Breast epithelium (tissue), 4 donors: ENCODE measurements around the gene PTDSS2. TPM values are rescaled to one million over a fixed set of nuclear protein-coding genes. Genes with fewer than 3 reads are reported as not detected.
A peak's percentile ranks its signal among the peaks of the same experiment; 100 is the strongest.

ENCODE experiments used
- DNase-seq, 2 donors: peaks; one replicate each; pipeline ENCODE4 v3.0.0-alpha.2; 2019; ENCODE audit warnings: low spot score in 2 of 2
- H3K27ac ChIP-seq, 2 donors: fragments of 200-600 bp; sonication (generic) in 1 of 2; one replicate each; pipeline ENCODE4 v1.5.1; 2016 to 2019; ENCODE audit warnings: mild to moderate bottlenecking in 1 of 2
- H3K27me3 ChIP-seq, 2 donors: fragments of 200-600 bp; sonication (generic) in 1 of 2; one replicate each; pipeline versions ENCODE4 v1.5.1 to v1.6.0; 2017 to 2019; ENCODE audit warnings: control low read depth in 1 of 2, mild to moderate bottlenecking in 1 of 2
- H3K36me3 ChIP-seq: fragments of 200-600 bp; one replicate; pipeline ENCODE4 v1.5.1; 2019
- H3K4me1 ChIP-seq, 2 donors: fragments of 200-600 bp; sonication (generic); one replicate each; pipeline ENCODE4 v1.5.1; 2016 to 2019; ENCODE audit warnings: control low read depth in 1 of 2
- H3K4me3 ChIP-seq, 3 donors: fragments of 200-600 bp; sonication (generic); 1 replicate in 2 of 3; 2 replicates in 1 of 3; pipeline ENCODE4 v1.5.1; 2016 to 2019; ENCODE audit warnings: mild to moderate bottlenecking in 3 of 3, moderate library complexity in 2 of 3
- H3K9me3 ChIP-seq, 2 donors: fragments of 200-600 bp; sonication (generic) in 1 of 2; one replicate each; pipeline ENCODE4 v1.5.1; 2016 to 2019; ENCODE audit warnings: control low read depth in 1 of 2
- POLR2A ChIP-seq: fragments of 450-650 bp; IDR thresholded peaks from one replicate; pipeline ENCODE4 v1.6.1; 2016; ENCODE audit warnings: antibody characterized with exemption, mild to moderate bottlenecking, moderate library complexity
- POLR2AphosphoS5 ChIP-seq, 3 donors: sonication (generic); formaldehyde crosslinking; IDR thresholded peaks; one replicate each; pipeline ENCODE4 v1.6.1; 2017; ENCODE audit warnings: antibody characterized with exemption in 3 of 3
- intact Hi-C: fragments of 100-400 bp; cut with DNase I; formaldehyde crosslinking; loops from one replicate; pipeline ENCODE4 v1.15.1; 2023; ENCODE audit warnings: low total_unique reads
- total RNA-seq, 3 donors: library from RNA; depleted of rRNA; stranded (reverse); fragments of >200 nt; gene quantifications; one replicate each; pipeline ENCODE4 v1.1.0, GENCODE V29; 2016
- TF ChIP-seq, protein P1 (sequence below), 3 donors: fragments of 450-650 bp; IDR thresholded peaks; one replicate each; pipeline ENCODE4 v1.5.1; 2016 to 2017; ENCODE audit warnings: antibody characterized with exemption in 3 of 3, mild to moderate bottlenecking in 3 of 3, moderate library complexity in 3 of 3

The PTDSS2 gene
- total RNA-seq, 3 donors from 2014 or later: 23.8 to 53.7 (median 33.1) TPM

DNA sequence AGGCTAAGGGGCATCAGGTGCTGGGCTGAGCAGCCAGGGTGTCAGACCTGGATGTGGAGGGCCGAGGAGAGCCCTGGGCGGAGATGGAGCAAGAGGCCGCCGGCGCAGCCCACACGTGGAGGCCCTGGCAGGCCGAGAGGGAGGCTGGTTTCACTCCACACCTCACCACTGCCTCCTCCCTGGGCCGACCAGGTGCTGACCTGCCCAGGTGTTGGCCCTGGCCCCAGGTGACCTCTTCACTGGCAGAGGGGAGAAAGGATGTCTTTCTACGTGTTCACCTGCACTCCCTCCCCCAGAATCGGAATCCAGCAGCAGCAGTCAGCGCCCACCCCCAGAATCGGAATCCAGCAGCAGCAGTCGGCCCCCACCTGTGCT lies 9.0 kb upstream of the PTDSS2 start:
- no peak for TF ChIP-seq POLR2AphosphoS5 (IDR thresholded peaks at IDR 0.05)
- TF ChIP-seq POLR2A: no peak
- TF ChIP-seq, protein P1, sequence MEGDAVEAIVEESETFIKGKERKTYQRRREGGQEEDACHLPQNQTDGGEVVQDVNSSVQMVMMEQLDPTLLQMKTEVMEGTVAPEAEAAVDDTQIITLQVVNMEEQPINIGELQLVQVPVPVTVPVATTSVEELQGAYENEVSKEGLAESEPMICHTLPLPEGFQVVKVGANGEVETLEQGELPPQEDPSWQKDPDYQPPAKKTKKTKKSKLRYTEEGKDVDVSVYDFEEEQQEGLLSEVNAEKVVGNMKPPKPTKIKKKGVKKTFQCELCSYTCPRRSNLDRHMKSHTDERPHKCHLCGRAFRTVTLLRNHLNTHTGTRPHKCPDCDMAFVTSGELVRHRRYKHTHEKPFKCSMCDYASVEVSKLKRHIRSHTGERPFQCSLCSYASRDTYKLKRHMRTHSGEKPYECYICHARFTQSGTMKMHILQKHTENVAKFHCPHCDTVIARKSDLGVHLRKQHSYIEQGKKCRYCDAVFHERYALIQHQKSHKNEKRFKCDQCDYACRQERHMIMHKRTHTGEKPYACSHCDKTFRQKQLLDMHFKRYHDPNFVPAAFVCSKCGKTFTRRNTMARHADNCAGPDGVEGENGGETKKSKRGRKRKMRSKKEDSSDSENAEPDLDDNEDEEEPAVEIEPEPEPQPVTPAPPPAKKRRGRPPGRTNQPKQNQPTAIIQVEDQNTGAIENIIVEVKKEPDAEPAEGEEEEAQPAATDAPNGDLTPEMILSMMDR (IDR thresholded peaks at IDR 0.05): no peak
- H3K4me3 ChIP-seq: peak overlapping the region in 2 of 3 donors; percentile 51 to 69
- H3K27ac ChIP-seq: no peak overlapping the region
- H3K36me3 ChIP-seq: no peaks in the 10 kb centered on the region
- intact Hi-C loops: no loop called here
- peaks cover 0 to 4% of the 10 kb centered on the region in 2 donors for H3K27me3 ChIP-seq
- no peak for DNase-seq
- no peaks in the 10 kb centered on the region for H3K4me1 ChIP-seq
- no peaks in the 10 kb centered on the region for H3K9me3 ChIP-seq

DNA sequence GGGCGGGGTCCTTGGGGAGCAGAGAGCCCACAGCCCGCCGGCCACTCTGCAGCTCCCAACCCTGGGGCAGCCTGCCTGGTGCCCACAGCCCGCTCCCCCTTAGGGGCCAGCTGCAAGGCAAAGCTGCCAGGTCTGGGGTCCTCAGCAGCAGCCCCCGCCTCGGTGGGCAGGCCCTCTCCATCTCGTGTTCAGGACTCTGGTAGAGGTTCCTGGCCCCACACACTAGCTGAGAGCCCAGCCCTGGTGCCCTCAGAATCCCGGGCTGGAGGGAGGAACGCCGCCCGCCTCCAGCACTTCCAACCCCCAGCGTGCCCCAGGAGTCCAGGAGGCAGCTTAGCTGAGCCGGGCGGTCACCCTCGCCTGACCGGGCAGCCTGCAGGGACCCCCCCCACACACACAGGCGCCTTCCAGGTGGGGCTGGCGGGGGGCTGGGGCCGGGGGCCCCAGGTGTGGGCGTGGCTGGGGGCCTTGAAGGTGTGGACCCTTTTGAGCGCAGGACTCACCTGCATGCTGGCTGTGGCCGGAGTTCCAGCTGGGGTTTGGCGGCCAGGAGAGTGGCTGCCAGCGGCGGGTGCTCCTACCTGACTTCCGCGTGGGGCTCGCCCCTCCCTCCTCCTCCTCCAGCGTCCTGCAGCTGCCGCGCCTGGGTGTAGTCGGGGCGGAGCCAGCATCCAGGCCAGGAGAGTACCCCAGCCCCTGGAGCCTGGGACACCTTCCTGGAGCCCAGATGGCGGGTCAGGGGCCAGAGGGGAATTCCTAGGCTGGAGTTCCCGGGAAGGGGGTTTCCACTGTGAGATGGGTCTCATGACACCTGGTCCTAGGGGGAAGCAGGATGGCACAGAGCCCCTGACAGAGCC lies 8.4 kb upstream of the PTDSS2 start, which contains the start of gene ANO9:
TSS of gene ANO9 (minus strand) at position 594 of the 857 bp plus-strand sequence. CDS start at position 509, 85 bp downstream.
- H3K27ac ChIP-seq: no peak within 1 kb of the TSS
- TF ChIP-seq, protein P1 (IDR thresholded peaks at IDR 0.05): no peak
- TF ChIP-seq POLR2AphosphoS5 (IDR thresholded peaks at IDR 0.05) (no peak), POLR2A (no peak)
- H3K4me3 ChIP-seq: peak within 1 kb of the TSS in 2 of 3 donors; percentile 51 to 69
- intact Hi-C loops: no loop called here
- H3K9me3 ChIP-seq: no peaks in the 10 kb centered on the region
- peaks cover 0 to 4% of the 10 kb centered on the region in 2 donors for H3K27me3 ChIP-seq
- DNase-seq: peak; percentile 50 to 74
- H3K36me3 ChIP-seq: no peaks in the 10 kb centered on the region
- H3K4me1 ChIP-seq: no peaks in the 10 kb centered on the region

DNA sequence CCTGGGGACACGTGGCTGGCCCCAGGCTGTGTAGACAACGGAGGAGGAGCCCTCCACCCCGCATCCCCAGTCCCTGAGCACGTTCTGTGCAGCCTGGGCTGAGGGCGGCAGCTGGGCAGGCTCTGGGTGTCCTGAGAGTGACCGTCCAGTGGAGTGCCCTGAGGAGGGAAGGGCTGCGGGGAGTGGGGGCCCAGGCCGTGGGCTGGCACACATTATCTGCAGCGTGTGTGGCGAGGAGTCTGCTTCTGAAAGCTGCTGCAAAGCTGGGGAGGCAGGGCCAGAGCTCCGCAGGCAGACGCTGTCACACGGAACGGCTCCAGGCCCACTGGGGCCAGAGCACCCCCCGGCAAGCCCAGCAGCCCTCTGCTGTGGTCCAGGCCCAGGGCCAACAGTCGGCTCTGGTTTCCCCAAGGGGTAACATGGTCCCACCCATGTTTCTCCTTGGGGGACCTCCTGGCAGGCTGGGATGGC lies 7.4 kb upstream of the PTDSS2 start:
- H3K4me3 ChIP-seq: no peak overlapping the region
- peaks cover 0 to 4% of the 10 kb centered on the region in 2 donors for H3K27me3 ChIP-seq
- no peaks in the 10 kb centered on the region for H3K9me3 ChIP-seq
- TF ChIP-seq POLR2A (no peak), POLR2AphosphoS5 (IDR thresholded peaks at IDR 0.05) (no peak)
- TF ChIP-seq, protein P1 (IDR thresholded peaks at IDR 0.05): no peak
- H3K36me3 ChIP-seq: no peaks in the 10 kb centered on the region
- DNase-seq: no peak
- H3K4me1 ChIP-seq: no peaks in the 10 kb centered on the region
- intact Hi-C loops: no loop called here
- no peak overlapping the region for H3K27ac ChIP-seq

DNA sequence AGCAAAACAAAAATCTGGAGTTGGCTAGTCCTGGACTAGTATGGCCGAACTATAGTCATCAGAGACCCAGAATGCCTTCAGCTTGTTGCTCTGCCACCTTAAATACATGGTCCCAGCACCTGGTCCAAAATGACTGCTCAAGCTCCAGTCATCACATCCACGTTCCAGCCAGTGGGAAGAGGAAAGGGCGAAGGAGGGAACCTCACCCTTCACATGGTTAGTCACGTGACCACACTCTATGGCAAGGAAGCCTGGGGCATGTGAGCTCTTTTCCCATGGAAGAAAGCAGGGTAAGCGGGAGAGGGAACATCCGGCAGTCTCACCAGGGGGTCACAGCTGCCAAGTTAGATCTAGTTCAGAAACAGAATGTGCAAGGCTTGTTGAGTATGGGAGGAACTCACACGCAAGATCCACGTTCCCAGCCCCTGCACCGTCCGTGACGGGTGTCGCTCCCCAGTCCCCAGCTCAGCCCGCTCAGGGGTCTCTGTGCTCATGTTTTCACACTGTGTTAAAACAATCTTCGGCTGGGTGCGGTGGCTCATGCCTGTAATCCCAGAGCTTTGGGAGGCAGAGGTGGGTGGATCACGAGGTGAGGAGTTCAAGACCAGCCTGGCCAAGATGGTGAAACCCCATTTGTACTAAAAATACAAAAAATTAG lies 6.4 kb upstream of the PTDSS2 start:
- H3K4me1 ChIP-seq: no peaks in the 10 kb centered on the region
- H3K36me3 ChIP-seq: no peaks in the 10 kb centered on the region
- DNase-seq: no peak
- no peak overlapping the region for H3K27ac ChIP-seq
- TF ChIP-seq, protein P1 (IDR thresholded peaks at IDR 0.05): no peak
- no peak for TF ChIP-seq POLR2AphosphoS5 (IDR thresholded peaks at IDR 0.05)
- no peak for TF ChIP-seq POLR2A
- intact Hi-C loops: no loop called here
- no peak overlapping the region for H3K4me3 ChIP-seq
- H3K9me3 ChIP-seq: no peaks in the 10 kb centered on the region
- peaks cover 0 to 4% of the 10 kb centered on the region in 2 donors for H3K27me3 ChIP-seq
